ENCODE data around the gene CAV2.

- TF ChIP-seq, protein P1, sequence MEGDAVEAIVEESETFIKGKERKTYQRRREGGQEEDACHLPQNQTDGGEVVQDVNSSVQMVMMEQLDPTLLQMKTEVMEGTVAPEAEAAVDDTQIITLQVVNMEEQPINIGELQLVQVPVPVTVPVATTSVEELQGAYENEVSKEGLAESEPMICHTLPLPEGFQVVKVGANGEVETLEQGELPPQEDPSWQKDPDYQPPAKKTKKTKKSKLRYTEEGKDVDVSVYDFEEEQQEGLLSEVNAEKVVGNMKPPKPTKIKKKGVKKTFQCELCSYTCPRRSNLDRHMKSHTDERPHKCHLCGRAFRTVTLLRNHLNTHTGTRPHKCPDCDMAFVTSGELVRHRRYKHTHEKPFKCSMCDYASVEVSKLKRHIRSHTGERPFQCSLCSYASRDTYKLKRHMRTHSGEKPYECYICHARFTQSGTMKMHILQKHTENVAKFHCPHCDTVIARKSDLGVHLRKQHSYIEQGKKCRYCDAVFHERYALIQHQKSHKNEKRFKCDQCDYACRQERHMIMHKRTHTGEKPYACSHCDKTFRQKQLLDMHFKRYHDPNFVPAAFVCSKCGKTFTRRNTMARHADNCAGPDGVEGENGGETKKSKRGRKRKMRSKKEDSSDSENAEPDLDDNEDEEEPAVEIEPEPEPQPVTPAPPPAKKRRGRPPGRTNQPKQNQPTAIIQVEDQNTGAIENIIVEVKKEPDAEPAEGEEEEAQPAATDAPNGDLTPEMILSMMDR (IDR thresholded peaks at IDR 0.05), result no peak
- TF ChIP-seq ZFX (IDR thresholded peaks at IDR 0.05; ENCODE audit: borderline replicate concordance), result no peak
Observed at GRCh38 chr7:116463956-116464355, 35.6 kb upstream of the CAV2 start.
